ENCODE results near the gene SWSAP1.

DNA sequence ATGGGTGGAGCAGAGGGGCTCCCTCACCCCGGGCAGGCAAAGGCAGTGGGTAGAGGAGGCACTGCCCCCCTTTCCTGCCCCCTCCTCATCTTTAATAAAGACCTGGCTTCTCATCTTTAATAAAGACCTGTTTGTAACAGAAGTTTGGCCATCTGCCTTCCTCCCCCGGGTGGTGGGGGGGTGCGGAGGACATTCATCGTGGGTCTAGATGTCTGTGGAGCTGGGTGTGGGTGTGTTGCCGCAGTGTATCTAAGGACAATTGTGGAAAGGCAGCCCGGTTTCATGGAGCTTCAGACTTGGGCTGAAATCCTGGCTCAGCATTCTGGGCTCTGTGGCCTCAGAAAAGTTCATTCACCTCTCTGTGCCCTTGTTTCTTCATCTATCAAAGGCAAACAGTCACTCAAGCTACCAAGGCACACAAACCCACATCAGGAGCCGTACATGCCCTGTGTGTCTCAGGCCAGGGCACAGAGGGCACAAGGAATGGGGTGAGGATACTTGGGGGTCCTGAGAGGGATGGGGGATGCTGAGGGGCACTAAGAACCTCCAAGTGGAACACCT lies 8.8 kb upstream of the SWSAP1 start:
- TF ChIP-seq, protein P1, sequence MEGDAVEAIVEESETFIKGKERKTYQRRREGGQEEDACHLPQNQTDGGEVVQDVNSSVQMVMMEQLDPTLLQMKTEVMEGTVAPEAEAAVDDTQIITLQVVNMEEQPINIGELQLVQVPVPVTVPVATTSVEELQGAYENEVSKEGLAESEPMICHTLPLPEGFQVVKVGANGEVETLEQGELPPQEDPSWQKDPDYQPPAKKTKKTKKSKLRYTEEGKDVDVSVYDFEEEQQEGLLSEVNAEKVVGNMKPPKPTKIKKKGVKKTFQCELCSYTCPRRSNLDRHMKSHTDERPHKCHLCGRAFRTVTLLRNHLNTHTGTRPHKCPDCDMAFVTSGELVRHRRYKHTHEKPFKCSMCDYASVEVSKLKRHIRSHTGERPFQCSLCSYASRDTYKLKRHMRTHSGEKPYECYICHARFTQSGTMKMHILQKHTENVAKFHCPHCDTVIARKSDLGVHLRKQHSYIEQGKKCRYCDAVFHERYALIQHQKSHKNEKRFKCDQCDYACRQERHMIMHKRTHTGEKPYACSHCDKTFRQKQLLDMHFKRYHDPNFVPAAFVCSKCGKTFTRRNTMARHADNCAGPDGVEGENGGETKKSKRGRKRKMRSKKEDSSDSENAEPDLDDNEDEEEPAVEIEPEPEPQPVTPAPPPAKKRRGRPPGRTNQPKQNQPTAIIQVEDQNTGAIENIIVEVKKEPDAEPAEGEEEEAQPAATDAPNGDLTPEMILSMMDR (IDR thresholded peaks at IDR 0.05): no peak
- TF ChIP-seq POLR2AphosphoS5 (IDR thresholded peaks at IDR 0.05; ENCODE audit: low read depth, low read length) (no peak), JUND (IDR thresholded peaks at IDR 0.05) (no peak), GABPA (IDR thresholded peaks at IDR 0.05; ENCODE audit: low read depth) (no peak), EP300 (IDR thresholded peaks at IDR 0.05; ENCODE audit: borderline replicate concordance in 1 of 2, low read depth in 1 of 2, low read length in 1 of 2) (no peak), FOSL2 (IDR thresholded peaks at IDR 0.05; ENCODE audit: borderline replicate concordance, low read depth) (no peak), TAF1 (IDR thresholded peaks at IDR 0.05; ENCODE audit: borderline replicate concordance, low read depth, low read length) (no peak)
- TF ChIP-seq, protein P2, sequence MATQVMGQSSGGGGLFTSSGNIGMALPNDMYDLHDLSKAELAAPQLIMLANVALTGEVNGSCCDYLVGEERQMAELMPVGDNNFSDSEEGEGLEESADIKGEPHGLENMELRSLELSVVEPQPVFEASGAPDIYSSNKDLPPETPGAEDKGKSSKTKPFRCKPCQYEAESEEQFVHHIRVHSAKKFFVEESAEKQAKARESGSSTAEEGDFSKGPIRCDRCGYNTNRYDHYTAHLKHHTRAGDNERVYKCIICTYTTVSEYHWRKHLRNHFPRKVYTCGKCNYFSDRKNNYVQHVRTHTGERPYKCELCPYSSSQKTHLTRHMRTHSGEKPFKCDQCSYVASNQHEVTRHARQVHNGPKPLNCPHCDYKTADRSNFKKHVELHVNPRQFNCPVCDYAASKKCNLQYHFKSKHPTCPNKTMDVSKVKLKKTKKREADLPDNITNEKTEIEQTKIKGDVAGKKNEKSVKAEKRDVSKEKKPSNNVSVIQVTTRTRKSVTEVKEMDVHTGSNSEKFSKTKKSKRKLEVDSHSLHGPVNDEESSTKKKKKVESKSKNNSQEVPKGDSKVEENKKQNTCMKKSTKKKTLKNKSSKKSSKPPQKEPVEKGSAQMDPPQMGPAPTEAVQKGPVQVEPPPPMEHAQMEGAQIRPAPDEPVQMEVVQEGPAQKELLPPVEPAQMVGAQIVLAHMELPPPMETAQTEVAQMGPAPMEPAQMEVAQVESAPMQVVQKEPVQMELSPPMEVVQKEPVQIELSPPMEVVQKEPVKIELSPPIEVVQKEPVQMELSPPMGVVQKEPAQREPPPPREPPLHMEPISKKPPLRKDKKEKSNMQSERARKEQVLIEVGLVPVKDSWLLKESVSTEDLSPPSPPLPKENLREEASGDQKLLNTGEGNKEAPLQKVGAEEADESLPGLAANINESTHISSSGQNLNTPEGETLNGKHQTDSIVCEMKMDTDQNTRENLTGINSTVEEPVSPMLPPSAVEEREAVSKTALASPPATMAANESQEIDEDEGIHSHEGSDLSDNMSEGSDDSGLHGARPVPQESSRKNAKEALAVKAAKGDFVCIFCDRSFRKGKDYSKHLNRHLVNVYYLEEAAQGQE (IDR thresholded peaks at IDR 0.05; ENCODE audit: low read depth, low read length): no peak
- TF ChIP-seq, protein P3, sequence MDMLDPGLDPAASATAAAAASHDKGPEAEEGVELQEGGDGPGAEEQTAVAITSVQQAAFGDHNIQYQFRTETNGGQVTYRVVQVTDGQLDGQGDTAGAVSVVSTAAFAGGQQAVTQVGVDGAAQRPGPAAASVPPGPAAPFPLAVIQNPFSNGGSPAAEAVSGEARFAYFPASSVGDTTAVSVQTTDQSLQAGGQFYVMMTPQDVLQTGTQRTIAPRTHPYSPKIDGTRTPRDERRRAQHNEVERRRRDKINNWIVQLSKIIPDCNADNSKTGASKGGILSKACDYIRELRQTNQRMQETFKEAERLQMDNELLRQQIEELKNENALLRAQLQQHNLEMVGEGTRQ (IDR thresholded peaks at IDR 0.05; ENCODE audit: borderline replicate concordance, low read depth, low read length): no peak
- TF ChIP-seq, protein P4, sequence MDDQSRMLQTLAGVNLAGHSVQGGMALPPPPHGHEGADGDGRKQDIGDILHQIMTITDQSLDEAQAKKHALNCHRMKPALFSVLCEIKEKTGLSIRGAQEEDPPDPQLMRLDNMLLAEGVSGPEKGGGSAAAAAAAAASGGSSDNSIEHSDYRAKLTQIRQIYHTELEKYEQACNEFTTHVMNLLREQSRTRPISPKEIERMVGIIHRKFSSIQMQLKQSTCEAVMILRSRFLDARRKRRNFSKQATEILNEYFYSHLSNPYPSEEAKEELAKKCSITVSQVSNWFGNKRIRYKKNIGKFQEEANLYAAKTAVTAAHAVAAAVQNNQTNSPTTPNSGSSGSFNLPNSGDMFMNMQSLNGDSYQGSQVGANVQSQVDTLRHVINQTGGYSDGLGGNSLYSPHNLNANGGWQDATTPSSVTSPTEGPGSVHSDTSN (IDR thresholded peaks at IDR 0.05): no peak
